Gastroesophageal sphincter (tissue), 4 donors: ENCODE data around the gene FOXN3. TPM values are rescaled to one million over a fixed set of nuclear protein-coding genes. Genes with fewer than 3 reads are reported as not detected.

Experiments used
- ATAC-seq: fragments of 150-250 bp; one replicate; pipeline ENCODE4 v1.9.1; 2016; ENCODE audit warnings: mild to moderate bottlenecking, moderate library complexity
- H3K27ac ChIP-seq, 4 donors: fragments of 200-600 bp; sonication (generic) in 3 of 4; 1 replicate in 3 of 4; 2 replicates in 1 of 4; pipeline ENCODE4 v1.5.1; 2016 to 2019
- H3K27me3 ChIP-seq: fragments of 200-600 bp; sonication (generic); one replicate; pipeline ENCODE4 v1.5.1; 2019
- H3K36me3 ChIP-seq, 2 donors: fragments of 200-600 bp; sonication (generic); one replicate each; pipeline ENCODE4 v1.5.1; 2019; ENCODE audit warnings: control low read depth in 1 of 2
- H3K4me1 ChIP-seq, 3 donors: fragments of 200-600 bp; sonication (generic); 1 replicate in 2 of 3; 2 replicates in 1 of 3; pipeline ENCODE4 v1.5.1; 2016 to 2019; ENCODE audit warnings: control low read depth in 2 of 3
- H3K4me3 ChIP-seq, 2 donors: fragments of 200-600 bp; sonication (generic); one replicate each; pipeline ENCODE4 v1.5.1; 2019; ENCODE audit warnings: mild to moderate bottlenecking in 1 of 2, moderate library complexity in 1 of 2
- H3K9me3 ChIP-seq, 3 donors: fragments of 200-600 bp; sonication (generic); one replicate each; pipeline ENCODE4 v1.5.1; 2017 to 2019; ENCODE audit warnings: control low read depth in 2 of 3
- EP300 ChIP-seq: sonication (generic); formaldehyde crosslinking; IDR thresholded peaks from one replicate; pipeline ENCODE4 v1.6.1; 2017; ENCODE audit warnings: antibody characterized with exemption, mild to moderate bottlenecking
- POLR2A ChIP-seq, 2 donors: fragments of 450-650 bp; IDR thresholded peaks; one replicate each; pipeline ENCODE4 v1.6.1; 2017; ENCODE audit warnings: antibody characterized with exemption in 2 of 2, mild to moderate bottlenecking in 2 of 2, moderate library complexity in 1 of 2
- POLR2AphosphoS5 ChIP-seq: sonication (generic); formaldehyde crosslinking; IDR thresholded peaks from one replicate; pipeline ENCODE4 v1.6.1; 2017; ENCODE audit warnings: antibody characterized with exemption
- WGBS, 2 donors: methylation state at CpG; one replicate each; pipeline ENCODE4 v1.1.5; 2018; ENCODE audit warnings: low coverage in 1 of 2; 5-methylcytosine and 5-hydroxymethylcytosine counted together
- total RNA-seq, 4 donors: library from RNA; depleted of rRNA; stranded (reverse); fragments of >200 nt; gene quantifications; one replicate each; pipeline ENCODE4 v1.1.0, GENCODE V29; 2016
- TF ChIP-seq, protein P1 (sequence below), 4 experiments: fragments of 200-600 bp in 2 of 4; fragments of 450-650 bp in 2 of 4; sonication (generic) in 1 of 4; IDR thresholded peaks; one replicate each; pipeline ENCODE4 v1.5.1; 2017 to 2019; ENCODE audit warnings: antibody characterized with exemption in 4 of 4, mild to moderate bottlenecking in 2 of 4, moderate library complexity in 2 of 4

The FOXN3 gene
- total RNA-seq, 4 donors from 2014 or later = 116 to 172 (median 136) TPM

DNA sequence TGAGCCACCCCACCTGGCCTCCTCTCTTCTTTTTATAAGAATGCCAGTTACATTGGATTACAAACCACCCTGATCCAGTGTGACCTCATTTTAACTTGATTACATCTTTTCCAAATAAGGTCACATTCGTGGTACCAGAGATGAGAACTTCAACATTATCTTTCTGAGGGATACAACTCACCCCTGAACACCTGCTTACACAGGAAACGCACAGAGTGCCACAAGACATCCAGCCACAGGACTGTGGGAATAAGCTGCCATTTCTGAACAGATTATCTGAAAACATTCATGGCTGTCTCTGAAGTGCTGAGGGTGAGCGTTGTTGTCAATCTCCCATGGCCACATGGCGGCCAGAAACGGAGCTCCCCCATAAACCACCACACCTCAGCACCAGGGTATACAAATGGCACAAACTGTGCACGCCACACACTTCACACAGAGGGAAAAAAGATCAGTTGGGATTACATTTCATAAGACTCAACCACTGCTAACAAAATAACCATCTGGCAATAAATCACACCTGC, 23.7 kb downstream of the FOXN3 start:
- Histone ChIP-seq H3K4me1 (peaks cover 0 to 83% (median 11%) of the 10 kb centered on the region in 3 donors), H3K4me3 (no peak overlapping the region), H3K27me3 (no peaks in the 10 kb centered on the region), H3K27ac (no peak overlapping the region), H3K9me3 (no peaks in the 10 kb centered on the region), H3K36me3 (no peaks in the 10 kb centered on the region)
- no peak for ATAC-seq
- no peak for TF ChIP-seq EP300
- TF ChIP-seq POLR2A (IDR thresholded peaks at IDR 0.05) = no peak
- TF ChIP-seq, protein P1, sequence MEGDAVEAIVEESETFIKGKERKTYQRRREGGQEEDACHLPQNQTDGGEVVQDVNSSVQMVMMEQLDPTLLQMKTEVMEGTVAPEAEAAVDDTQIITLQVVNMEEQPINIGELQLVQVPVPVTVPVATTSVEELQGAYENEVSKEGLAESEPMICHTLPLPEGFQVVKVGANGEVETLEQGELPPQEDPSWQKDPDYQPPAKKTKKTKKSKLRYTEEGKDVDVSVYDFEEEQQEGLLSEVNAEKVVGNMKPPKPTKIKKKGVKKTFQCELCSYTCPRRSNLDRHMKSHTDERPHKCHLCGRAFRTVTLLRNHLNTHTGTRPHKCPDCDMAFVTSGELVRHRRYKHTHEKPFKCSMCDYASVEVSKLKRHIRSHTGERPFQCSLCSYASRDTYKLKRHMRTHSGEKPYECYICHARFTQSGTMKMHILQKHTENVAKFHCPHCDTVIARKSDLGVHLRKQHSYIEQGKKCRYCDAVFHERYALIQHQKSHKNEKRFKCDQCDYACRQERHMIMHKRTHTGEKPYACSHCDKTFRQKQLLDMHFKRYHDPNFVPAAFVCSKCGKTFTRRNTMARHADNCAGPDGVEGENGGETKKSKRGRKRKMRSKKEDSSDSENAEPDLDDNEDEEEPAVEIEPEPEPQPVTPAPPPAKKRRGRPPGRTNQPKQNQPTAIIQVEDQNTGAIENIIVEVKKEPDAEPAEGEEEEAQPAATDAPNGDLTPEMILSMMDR (IDR thresholded peaks at IDR 0.05) = no peak
- no peak for TF ChIP-seq POLR2AphosphoS5
- 82 to 88% methylated on average over 3 to 4 of the region's 6 CpGs for WGBS, 2 donors

GRCh38 chr14:89392181-89392580, 24.9 kb downstream of the FOXN3 start:
- Histone ChIP-seq H3K9me3 (no peaks in the 10 kb centered on the region), H3K4me1 (peaks cover 0 to 88% (median 11%) of the 10 kb centered on the region in 3 donors), H3K27ac (peak overlapping the region in 3 of 4 donors; percentile 39 to 66 (median 63)), H3K4me3 (no peak overlapping the region), H3K27me3 (no peaks in the 10 kb centered on the region), H3K36me3 (no peaks in the 10 kb centered on the region)
- 58 to 72% methylated on average over 3 to 5 of the region's 5 CpGs for WGBS, 2 donors
- TF ChIP-seq, protein P1 (IDR thresholded peaks at IDR 0.05) = no peak
- TF ChIP-seq POLR2AphosphoS5 = no peak
- no peak for TF ChIP-seq EP300
- no peak for TF ChIP-seq POLR2A (IDR thresholded peaks at IDR 0.05)
- ATAC-seq = no peak

- Histone ChIP-seq H3K27ac (peak overlapping the region in 3 of 4 donors; percentile 39 to 66 (median 63)), H3K9me3 (no peaks in the 10 kb centered on the region), H3K4me3 (no peak overlapping the region), H3K4me1 (peaks cover 0 to 94% (median 11%) of the 10 kb centered on the region in 3 donors), H3K36me3 (no peaks in the 10 kb centered on the region), H3K27me3 (no peaks in the 10 kb centered on the region)
- 80% methylated on average over 4 of the region's 8 CpGs; no CpG with 5 or more reads in 1 of the 2 donors for WGBS, 2 donors
- no peak for ATAC-seq
- no peak for TF ChIP-seq POLR2AphosphoS5
- TF ChIP-seq, protein P1 (IDR thresholded peaks at IDR 0.05) = no peak
- no peak for TF ChIP-seq POLR2A (IDR thresholded peaks at IDR 0.05)
- TF ChIP-seq EP300 = no peak
Measured at GRCh38 chr14:89391556-89391955, 25.5 kb downstream of the FOXN3 start.

- TF ChIP-seq POLR2AphosphoS5 (no peak), POLR2A (IDR thresholded peaks at IDR 0.05) (no peak), EP300 (no peak)
- TF ChIP-seq, protein P1 (IDR thresholded peaks at IDR 0.05) = no peak
- Histone ChIP-seq H3K27ac (peak overlapping the region; percentile 36 to 66 (median 51)), H3K4me3 (no peak overlapping the region), H3K27me3 (no peaks in the 10 kb centered on the region), H3K36me3 (no peaks in the 10 kb centered on the region), H3K9me3 (no peaks in the 10 kb centered on the region), H3K4me1 (peaks cover 0 to 96% (median 14%) of the 10 kb centered on the region in 3 donors)
- 59 to 67% methylated on average over 8 to 9 of the region's 9 CpGs for WGBS, 2 donors
- peak; percentile 48 for ATAC-seq
Measured at GRCh38 chr14:89391123-89391522, 25.9 kb downstream of the FOXN3 start.

GRCh38 chr14:89388853-89389252, 28.2 kb downstream of the FOXN3 start:
- TF ChIP-seq, protein P1 (IDR thresholded peaks at IDR 0.05) = peak in 2 of 4 experiments; percentile 21 to 49
- no peak for TF ChIP-seq EP300
- TF ChIP-seq POLR2A (IDR thresholded peaks at IDR 0.05) = no peak
- Histone ChIP-seq H3K4me3 (no peak overlapping the region), H3K27me3 (no peaks in the 10 kb centered on the region), H3K27ac (peak overlapping the region in 2 of 4 donors; percentile 25 to 60), H3K9me3 (no peaks in the 10 kb centered on the region), H3K36me3 (no peaks in the 10 kb centered on the region), H3K4me1 (peaks cover 0 to 96% (median 14%) of the 10 kb centered on the region in 3 donors)
- WGBS, 2 donors = 48 to 50% methylated on average over 2 to 5 of the region's 5 CpGs
- no peak for ATAC-seq
